ENCODE results near the gene NOS1AP. TPM values are rescaled to one million over a fixed set of nuclear protein-coding genes. Genes with fewer than 3 reads are reported as not detected.
A peak's percentile ranks its signal among the peaks of the same experiment; 100 is the strongest.

NOS1AP gene
- total and polyA plus RNA-seq, 7 experiments from 2014 or later, result 0.08 to 0.15 TPM; not detected in 5

GRCh38 chr1:162365284-162366020 is 296.0 kb downstream of the NOS1AP start:
- Mint-ChIP-seq H3K36me3 (no peaks in the 10 kb centered on the region), H3K27ac (no peak overlapping the region), H3K4me1 (no peaks in the 10 kb centered on the region), H3K9me3 (no peaks in the 10 kb centered on the region), H3K4me3 (no peak overlapping the region), H3K27me3 (peaks cover 0 to 11% (median 6%) of the 10 kb centered on the region in 5 donors)
- ATAC-seq (no peak), DNase-seq (no peak)
- Histone ChIP-seq H3K27me3 (ENCODE audit: control insufficient read depth in 2 of 2, insufficient read depth in 2 of 2, low read length in 2 of 2) (no peaks in the 10 kb centered on the region), H3K4me3 (ENCODE audit: low read length) (no peak overlapping the region), H3K9me3 (ENCODE audit: control insufficient read depth in 2 of 3, low read length in 3 of 3) (no peaks in the 10 kb centered on the region), H3K36me3 (ENCODE audit: control insufficient read depth in 2 of 3, insufficient read depth in 3 of 3, low read length in 3 of 3) (no peaks in the 10 kb centered on the region), H3K27ac (ENCODE audit: low read depth, low read length) (no peak overlapping the region), H3K4me1 (ENCODE audit: control insufficient read depth in 2 of 2, insufficient read depth in 2 of 2, low read length in 2 of 2) (no peaks in the 10 kb centered on the region)
- POLR2A ChIA-PET, result no interaction called here
- intact Hi-C loops (cut with micrococcal nuclease), result no loop called here
- CTCF ChIA-PET, result no interaction called here

GRCh38 chr1:162366149-162366548 is 296.7 kb downstream of the NOS1AP start:
- H3K4me1 Mint-ChIP-seq, result no peaks in the 10 kb centered on the region
- no peaks in the 10 kb centered on the region for H3K9me3 ChIP-seq (ENCODE audit: control insufficient read depth in 2 of 3, low read length in 3 of 3)
- no peaks in the 10 kb centered on the region for H3K4me1 ChIP-seq (ENCODE audit: control insufficient read depth in 2 of 2, insufficient read depth in 2 of 2, low read length in 2 of 2)
- no peak overlapping the region for H3K4me3 ChIP-seq (ENCODE audit: low read length)
- H3K27ac ChIP-seq (ENCODE audit: low read depth, low read length), result no peak overlapping the region
- H3K36me3 Mint-ChIP-seq, result no peaks in the 10 kb centered on the region
- H3K27me3 ChIP-seq (ENCODE audit: control insufficient read depth in 2 of 2, insufficient read depth in 2 of 2, low read length in 2 of 2), result no peaks in the 10 kb centered on the region
- no peak overlapping the region for H3K4me3 Mint-ChIP-seq
- ChIA-PET CTCF (no interaction called here), POLR2A (no interaction called here)
- no peaks in the 10 kb centered on the region for H3K9me3 Mint-ChIP-seq
- ATAC-seq, result no peak
- H3K27ac Mint-ChIP-seq, result no peak overlapping the region
- peaks cover 0 to 11% (median 6%) of the 10 kb centered on the region in 5 donors for H3K27me3 Mint-ChIP-seq
- intact Hi-C loops (cut with micrococcal nuclease), result no loop called here
- no peak for DNase-seq
- no peaks in the 10 kb centered on the region for H3K36me3 ChIP-seq (ENCODE audit: control insufficient read depth in 2 of 3, insufficient read depth in 3 of 3, low read length in 3 of 3)

GRCh38 chr1:162366671-162367070 is 297.2 kb downstream of the NOS1AP start:
- ATAC-seq, result no peak
- Histone ChIP-seq H3K27ac (ENCODE audit: low read depth, low read length) (no peak overlapping the region), H3K4me3 (ENCODE audit: low read length) (no peak overlapping the region), H3K27me3 (ENCODE audit: control insufficient read depth in 2 of 2, insufficient read depth in 2 of 2, low read length in 2 of 2) (no peaks in the 10 kb centered on the region), H3K9me3 (ENCODE audit: control insufficient read depth in 2 of 3, low read length in 3 of 3) (no peaks in the 10 kb centered on the region), H3K36me3 (ENCODE audit: control insufficient read depth in 2 of 3, insufficient read depth in 3 of 3, low read length in 3 of 3) (no peaks in the 10 kb centered on the region), H3K4me1 (ENCODE audit: control insufficient read depth in 2 of 2, insufficient read depth in 2 of 2, low read length in 2 of 2) (no peaks in the 10 kb centered on the region)
- DNase-seq, result no peak
- peaks cover 0 to 11% (median 6%) of the 10 kb centered on the region in 5 donors for H3K27me3 Mint-ChIP-seq
- CTCF ChIA-PET, result no interaction called here
- no peaks in the 10 kb centered on the region for H3K36me3 Mint-ChIP-seq
- H3K9me3 Mint-ChIP-seq, result no peaks in the 10 kb centered on the region
- intact Hi-C loops (cut with micrococcal nuclease), result no loop called here
- POLR2A ChIA-PET, result no interaction called here
- peak overlapping the region in 3 of 10 donors; percentile 25 to 56 (median 54) for H3K4me3 Mint-ChIP-seq
- H3K27ac Mint-ChIP-seq, result no peak overlapping the region
- H3K4me1 Mint-ChIP-seq, result no peaks in the 10 kb centered on the region

GRCh38 chr1:162367073-162367472 is 297.6 kb downstream of the NOS1AP start:
- H3K4me1 Mint-ChIP-seq, result no peaks in the 10 kb centered on the region
- POLR2A ChIA-PET, result no interaction called here
- CTCF ChIA-PET, result no interaction called here
- intact Hi-C loops (cut with micrococcal nuclease), result no loop called here
- ATAC-seq (no peak), DNase-seq (no peak)
- H3K9me3 ChIP-seq (ENCODE audit: control insufficient read depth in 2 of 3, low read length in 3 of 3), result no peaks in the 10 kb centered on the region
- H3K4me3 Mint-ChIP-seq, result peak overlapping the region in 3 of 10 donors; percentile 25 to 56 (median 54)
- H3K36me3 Mint-ChIP-seq, result no peaks in the 10 kb centered on the region
- H3K27me3 Mint-ChIP-seq, result peaks cover 0 to 11% (median 3%) of the 10 kb centered on the region in 5 donors
- H3K36me3 ChIP-seq (ENCODE audit: control insufficient read depth in 2 of 3, insufficient read depth in 3 of 3, low read length in 3 of 3), result no peaks in the 10 kb centered on the region
- H3K9me3 Mint-ChIP-seq, result no peaks in the 10 kb centered on the region
- no peaks in the 10 kb centered on the region for H3K4me1 ChIP-seq (ENCODE audit: control insufficient read depth in 2 of 2, insufficient read depth in 2 of 2, low read length in 2 of 2)
- no peaks in the 10 kb centered on the region for H3K27me3 ChIP-seq (ENCODE audit: control insufficient read depth in 2 of 2, insufficient read depth in 2 of 2, low read length in 2 of 2)
- H3K4me3 ChIP-seq (ENCODE audit: low read length), result no peak overlapping the region
- no peak overlapping the region for H3K27ac ChIP-seq (ENCODE audit: low read depth, low read length)
- no peak overlapping the region for H3K27ac Mint-ChIP-seq

- no peak overlapping the region for H3K4me3 ChIP-seq (ENCODE audit: low read length)
- H3K36me3 ChIP-seq (ENCODE audit: control insufficient read depth in 2 of 3, insufficient read depth in 3 of 3, low read length in 3 of 3), result no peaks in the 10 kb centered on the region
- H3K4me1 Mint-ChIP-seq, result no peaks in the 10 kb centered on the region
- ATAC-seq (no peak), DNase-seq (no peak)
- no peak overlapping the region for H3K4me3 Mint-ChIP-seq
- CTCF ChIA-PET, result no interaction called here
- H3K27me3 ChIP-seq (ENCODE audit: control insufficient read depth in 2 of 2, insufficient read depth in 2 of 2, low read length in 2 of 2), result no peaks in the 10 kb centered on the region
- POLR2A ChIA-PET, result no interaction called here
- intact Hi-C loops (cut with micrococcal nuclease), result no loop called here
- no peak overlapping the region for H3K27ac Mint-ChIP-seq
- no peak overlapping the region for H3K27ac ChIP-seq (ENCODE audit: low read depth, low read length)
- H3K9me3 ChIP-seq (ENCODE audit: control insufficient read depth in 2 of 3, low read length in 3 of 3), result no peaks in the 10 kb centered on the region
- H3K27me3 Mint-ChIP-seq, result peaks cover 0 to 10% (median 3%) of the 10 kb centered on the region in 5 donors
- no peaks in the 10 kb centered on the region for H3K9me3 Mint-ChIP-seq
- H3K4me1 ChIP-seq (ENCODE audit: control insufficient read depth in 2 of 2, insufficient read depth in 2 of 2, low read length in 2 of 2), result no peaks in the 10 kb centered on the region
- no peaks in the 10 kb centered on the region for H3K36me3 Mint-ChIP-seq
Observed at GRCh38 chr1:162367772-162368171, 298.3 kb downstream of the NOS1AP start.

GRCh38 chr1:162368451-162368850 is 299.0 kb downstream of the NOS1AP start:
- Mint-ChIP-seq H3K4me3 (no peak overlapping the region), H3K4me1 (no peaks in the 10 kb centered on the region), H3K9me3 (no peaks in the 10 kb centered on the region), H3K27me3 (peaks cover 0 to 4% (median 3%) of the 10 kb centered on the region in 5 donors), H3K36me3 (no peaks in the 10 kb centered on the region), H3K27ac (no peak overlapping the region)
- no peak for ATAC-seq
- no peak for DNase-seq
- CTCF ChIA-PET, result no interaction called here
- H3K4me3 ChIP-seq (ENCODE audit: low read length), result no peak overlapping the region
- H3K4me1 ChIP-seq (ENCODE audit: control insufficient read depth in 2 of 2, insufficient read depth in 2 of 2, low read length in 2 of 2), result no peaks in the 10 kb centered on the region
- no peak overlapping the region for H3K27ac ChIP-seq (ENCODE audit: low read depth, low read length)
- H3K36me3 ChIP-seq (ENCODE audit: control insufficient read depth in 2 of 3, insufficient read depth in 3 of 3, low read length in 3 of 3), result no peaks in the 10 kb centered on the region
- H3K27me3 ChIP-seq (ENCODE audit: control insufficient read depth in 2 of 2, insufficient read depth in 2 of 2, low read length in 2 of 2), result no peaks in the 10 kb centered on the region
- POLR2A ChIA-PET, result no interaction called here
- intact Hi-C loops (cut with micrococcal nuclease), result no loop called here
- no peaks in the 10 kb centered on the region for H3K9me3 ChIP-seq (ENCODE audit: control insufficient read depth in 2 of 3, low read length in 3 of 3)

GRCh38 chr1:162369571-162369970 is 300.1 kb downstream of the NOS1AP start:
- CTCF ChIA-PET, result no interaction called here
- H3K9me3 Mint-ChIP-seq, result no peaks in the 10 kb centered on the region
- POLR2A ChIA-PET, result no interaction called here

More at GRCh38 chr1:162369571-162369970, 300.1 kb downstream of the NOS1AP start:
- Mint-ChIP-seq H3K27ac (no peak overlapping the region), H3K4me1 (no peaks in the 10 kb centered on the region), H3K36me3 (no peaks in the 10 kb centered on the region), H3K27me3 (peaks cover 0 to 4% (median 0%) of the 10 kb centered on the region in 5 donors), H3K4me3 (no peak overlapping the region)
- intact Hi-C loops (cut with micrococcal nuclease), result no loop called here
- Histone ChIP-seq H3K36me3 (ENCODE audit: control insufficient read depth in 2 of 3, insufficient read depth in 3 of 3, low read length in 3 of 3) (no peaks in the 10 kb centered on the region), H3K27me3 (ENCODE audit: control insufficient read depth in 2 of 2, insufficient read depth in 2 of 2, low read length in 2 of 2) (no peaks in the 10 kb centered on the region), H3K27ac (ENCODE audit: low read depth, low read length) (no peak overlapping the region), H3K4me3 (ENCODE audit: low read length) (no peak overlapping the region), H3K9me3 (ENCODE audit: control insufficient read depth in 2 of 3, low read length in 3 of 3) (no peaks in the 10 kb centered on the region), H3K4me1 (ENCODE audit: control insufficient read depth in 2 of 2, insufficient read depth in 2 of 2, low read length in 2 of 2) (no peaks in the 10 kb centered on the region)
- DNase-seq (no peak), ATAC-seq (no peak)

All from naive thymus-derived CD4-positive, alpha-beta T cell (primary cell).